ENCODE data around the gene RFLNA. TPM values are rescaled to one million over a fixed set of nuclear protein-coding genes. Genes with fewer than 3 reads are reported as not detected.

RFLNA gene
- total RNA-seq, 1 experiment from 2014 or later: 0.07 TPM

DNA sequence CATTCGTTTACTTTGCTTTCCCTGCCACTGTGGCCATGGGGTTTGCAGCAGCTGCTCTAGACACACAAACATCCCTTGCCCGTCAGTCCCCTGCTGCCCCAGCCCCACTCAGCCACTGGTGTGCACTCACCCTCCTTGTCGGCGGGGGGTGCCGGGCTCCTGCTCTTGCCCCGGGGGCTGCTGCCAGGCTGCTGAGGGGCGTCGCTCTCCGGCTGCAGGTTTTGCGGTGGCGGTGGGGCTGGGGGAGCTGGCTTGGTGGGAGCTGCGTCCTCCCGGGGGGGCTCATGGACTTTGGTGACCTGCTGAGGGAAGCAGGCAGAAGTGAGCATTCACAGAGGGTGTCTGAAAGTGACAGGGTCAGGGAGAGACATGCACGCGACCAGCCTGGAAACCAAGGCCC is 67.1 kb downstream of the RFLNA start:
- in situ Hi-C loops (cut with HindIII; ENCODE audit: low pct_unique_long_range_greater_than_20kb, low sequenced_read_pairs): no loop called here
- no peak for DNase-seq (ENCODE audit: low read depth)

DNA sequence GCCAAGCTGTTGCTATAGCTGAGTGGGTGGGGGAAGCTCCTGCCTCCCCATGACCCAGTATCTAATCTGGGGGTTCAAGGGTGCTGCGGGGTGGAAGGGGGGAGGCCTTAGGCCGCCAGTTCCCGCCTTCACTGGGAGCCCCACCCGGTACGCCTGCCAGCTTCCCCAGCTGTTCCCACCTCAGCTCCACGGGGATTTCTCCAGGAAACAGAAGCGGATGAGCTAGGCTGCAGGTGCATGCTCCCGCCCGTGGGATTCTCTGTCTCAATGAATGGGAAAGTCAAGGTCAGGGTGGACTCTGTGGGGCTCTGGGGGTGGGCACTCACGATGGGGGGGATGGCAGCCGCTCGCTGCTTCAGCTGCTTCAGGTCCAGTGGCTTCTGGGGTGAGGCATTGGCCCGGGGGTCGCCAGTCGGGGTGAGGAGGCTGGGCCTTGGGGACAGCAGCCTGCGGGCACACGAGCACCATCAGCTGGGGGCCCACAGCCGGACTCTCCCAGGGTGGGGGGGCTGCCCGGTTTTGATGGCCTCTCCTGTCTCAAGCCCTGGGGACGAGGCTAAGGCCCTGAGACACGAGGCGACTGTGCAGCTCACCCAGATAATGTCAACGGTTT is 68.6 kb downstream of the RFLNA start:
- in situ Hi-C loops (cut with HindIII; ENCODE audit: low pct_unique_long_range_greater_than_20kb, low sequenced_read_pairs): no loop called here
- no peak for DNase-seq (ENCODE audit: low read depth)

DNA sequence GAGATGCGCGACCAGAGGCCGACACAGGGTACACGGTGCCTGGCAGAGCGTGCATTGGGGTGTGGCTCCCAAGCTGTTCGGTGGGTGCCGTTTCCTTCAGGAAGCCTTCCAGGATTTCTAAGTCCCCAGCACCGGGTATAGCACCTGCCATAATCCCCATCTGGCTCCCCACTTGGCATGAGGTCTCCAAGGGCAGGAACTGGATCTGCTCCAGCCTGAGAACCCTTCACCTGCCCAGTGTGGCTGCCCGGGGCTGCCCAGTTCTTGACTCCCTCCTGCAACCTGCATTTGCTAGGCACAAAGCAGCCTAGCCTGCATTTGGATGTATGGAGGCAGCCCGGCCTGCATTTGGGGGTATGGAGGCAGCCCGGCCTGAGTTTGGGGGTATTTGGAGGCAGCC is 69.7 kb downstream of the RFLNA start:
- DNase-seq (ENCODE audit: low read depth): no peak
- in situ Hi-C loops (cut with HindIII; ENCODE audit: low pct_unique_long_range_greater_than_20kb, low sequenced_read_pairs): no loop called here

Measured in Caki2 (cell line).